Measurements from ENCODE around the gene HSF2BP.

DNA sequence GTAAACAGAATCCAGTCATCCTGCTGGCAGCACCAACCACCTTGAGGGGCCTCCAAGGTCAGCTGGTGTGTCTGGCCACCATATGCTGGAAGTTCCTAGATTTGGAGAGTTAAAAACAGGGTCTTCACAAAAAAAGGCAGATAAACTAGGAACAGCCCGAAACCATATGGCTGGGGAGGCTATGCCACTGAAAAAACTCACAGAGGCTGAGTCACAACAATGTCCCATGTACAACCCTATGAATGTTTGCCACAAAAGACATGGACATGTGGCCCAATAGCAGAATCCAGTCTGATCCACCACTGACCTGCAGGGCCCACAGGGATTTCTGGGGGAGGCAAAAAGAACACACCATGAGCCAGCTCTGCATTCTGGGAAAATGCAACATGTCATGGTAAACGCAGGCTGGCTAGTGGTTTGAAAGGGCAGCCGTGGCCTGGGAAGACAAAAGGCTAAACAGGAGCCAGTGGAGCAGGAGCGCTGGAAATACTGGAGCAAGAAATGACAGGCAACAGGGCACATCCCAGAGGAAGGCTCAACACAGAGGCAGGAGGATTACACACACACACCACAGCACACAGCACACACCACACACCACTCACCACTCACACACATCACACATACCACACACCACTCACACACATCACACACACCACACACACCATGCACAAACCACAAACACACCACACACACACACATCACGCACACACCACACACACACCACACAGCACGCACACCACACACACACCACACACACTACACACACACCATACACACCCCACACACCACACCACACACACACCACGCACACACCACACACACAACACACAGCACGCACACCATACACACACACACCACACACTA is 55.4 kb downstream of the HSF2BP start:
- no peak for TF ChIP-seq EP300 (IDR thresholded peaks at IDR 0.05; ENCODE audit: borderline replicate concordance)
- no peak for TF ChIP-seq ZBTB7A (IDR thresholded peaks at IDR 0.05; ENCODE audit: low read depth)
- TF ChIP-seq TAF1 (IDR thresholded peaks at IDR 0.05; ENCODE audit: low read depth), result no peak
- TF ChIP-seq USF1 (IDR thresholded peaks at IDR 0.05), result no peak
- TF ChIP-seq CEBPB (IDR thresholded peaks at IDR 0.05), result no peak
- TF ChIP-seq, protein P1, sequence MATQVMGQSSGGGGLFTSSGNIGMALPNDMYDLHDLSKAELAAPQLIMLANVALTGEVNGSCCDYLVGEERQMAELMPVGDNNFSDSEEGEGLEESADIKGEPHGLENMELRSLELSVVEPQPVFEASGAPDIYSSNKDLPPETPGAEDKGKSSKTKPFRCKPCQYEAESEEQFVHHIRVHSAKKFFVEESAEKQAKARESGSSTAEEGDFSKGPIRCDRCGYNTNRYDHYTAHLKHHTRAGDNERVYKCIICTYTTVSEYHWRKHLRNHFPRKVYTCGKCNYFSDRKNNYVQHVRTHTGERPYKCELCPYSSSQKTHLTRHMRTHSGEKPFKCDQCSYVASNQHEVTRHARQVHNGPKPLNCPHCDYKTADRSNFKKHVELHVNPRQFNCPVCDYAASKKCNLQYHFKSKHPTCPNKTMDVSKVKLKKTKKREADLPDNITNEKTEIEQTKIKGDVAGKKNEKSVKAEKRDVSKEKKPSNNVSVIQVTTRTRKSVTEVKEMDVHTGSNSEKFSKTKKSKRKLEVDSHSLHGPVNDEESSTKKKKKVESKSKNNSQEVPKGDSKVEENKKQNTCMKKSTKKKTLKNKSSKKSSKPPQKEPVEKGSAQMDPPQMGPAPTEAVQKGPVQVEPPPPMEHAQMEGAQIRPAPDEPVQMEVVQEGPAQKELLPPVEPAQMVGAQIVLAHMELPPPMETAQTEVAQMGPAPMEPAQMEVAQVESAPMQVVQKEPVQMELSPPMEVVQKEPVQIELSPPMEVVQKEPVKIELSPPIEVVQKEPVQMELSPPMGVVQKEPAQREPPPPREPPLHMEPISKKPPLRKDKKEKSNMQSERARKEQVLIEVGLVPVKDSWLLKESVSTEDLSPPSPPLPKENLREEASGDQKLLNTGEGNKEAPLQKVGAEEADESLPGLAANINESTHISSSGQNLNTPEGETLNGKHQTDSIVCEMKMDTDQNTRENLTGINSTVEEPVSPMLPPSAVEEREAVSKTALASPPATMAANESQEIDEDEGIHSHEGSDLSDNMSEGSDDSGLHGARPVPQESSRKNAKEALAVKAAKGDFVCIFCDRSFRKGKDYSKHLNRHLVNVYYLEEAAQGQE (IDR thresholded peaks at IDR 0.05; ENCODE audit: low read depth), result no peak
- TF ChIP-seq NFIC (IDR thresholded peaks at IDR 0.05), result no peak

Data from Ishikawa (cell line).